AG09309 (cell line): ENCODE results near the gene TSPAN12.

ENCODE experiments used
- DNase-seq: peaks from one replicate; pipeline ENCODE4 v3.0.0-alpha.2; 2010; ENCODE audit warnings: low read depth
- H3K4me3 ChIP-seq: 2 replicates; pipeline ENCODE4 v1.5.1; 2011; ENCODE audit warnings: mild to moderate bottlenecking, low read depth, low read length, moderate library complexity; ENCODE audit not compliant: control insufficient read depth
- TF ChIP-seq, protein P1 (sequence below): IDR thresholded peaks from 2 replicates; pipeline ENCODE4 v1.5.1; 2011; ENCODE audit warnings: mild to moderate bottlenecking, low read depth, low read length, inconsistent platforms; ENCODE audit not compliant: insufficient read depth, control insufficient read depth; ENCODE audit errors: missing control alignments

The TSPAN12 gene

DNA sequence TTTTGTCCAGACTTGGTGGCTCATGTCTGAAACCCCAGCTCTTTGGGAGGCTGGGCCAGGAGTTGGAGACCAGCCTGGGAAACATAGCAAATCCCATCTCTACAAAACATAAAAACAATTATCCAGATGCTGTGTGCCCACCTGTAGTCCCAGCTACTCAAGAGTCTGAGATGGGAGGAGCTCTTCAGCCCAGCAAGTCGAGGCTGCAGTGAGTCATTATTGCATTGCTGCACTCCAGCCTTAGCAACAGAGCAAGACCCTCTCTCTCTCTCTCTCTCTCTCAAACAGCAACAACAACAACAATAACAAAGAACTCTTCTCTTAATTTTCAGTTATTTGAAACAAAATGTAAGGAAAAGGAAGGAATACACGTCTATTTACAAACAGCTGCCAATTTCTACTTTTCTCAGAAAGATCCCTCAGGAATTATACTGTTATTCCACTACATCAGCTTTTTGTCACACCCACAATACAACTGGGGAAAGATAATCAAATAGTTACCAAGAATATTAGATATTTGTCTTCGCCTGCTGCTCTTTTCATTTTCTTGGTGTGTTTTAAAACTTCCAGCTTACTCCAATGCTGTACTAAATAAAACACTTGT lies 5.1 kb upstream of the TSPAN12 start:
- H3K4me3 ChIP-seq = no peak overlapping the region

DNA sequence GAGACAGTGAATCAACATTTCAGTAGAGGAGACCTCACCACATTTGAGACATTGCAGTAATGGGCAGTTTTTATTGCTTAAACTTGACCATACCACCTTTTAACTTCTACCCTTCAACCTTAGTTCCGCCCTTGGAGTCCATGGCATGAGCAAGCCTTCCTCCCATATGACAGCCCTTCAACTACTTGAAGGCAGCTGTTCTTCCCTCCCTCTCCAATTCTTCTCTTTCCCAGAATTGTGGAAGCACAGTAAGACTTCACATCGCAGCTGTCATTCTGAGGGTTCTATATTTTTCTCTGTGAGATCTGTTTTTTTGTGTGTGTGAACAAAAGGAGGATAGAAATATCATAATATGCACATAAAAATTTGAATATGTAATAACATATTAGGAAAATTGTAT lies 2.2 kb upstream of the TSPAN12 start:
- TF ChIP-seq, protein P1, sequence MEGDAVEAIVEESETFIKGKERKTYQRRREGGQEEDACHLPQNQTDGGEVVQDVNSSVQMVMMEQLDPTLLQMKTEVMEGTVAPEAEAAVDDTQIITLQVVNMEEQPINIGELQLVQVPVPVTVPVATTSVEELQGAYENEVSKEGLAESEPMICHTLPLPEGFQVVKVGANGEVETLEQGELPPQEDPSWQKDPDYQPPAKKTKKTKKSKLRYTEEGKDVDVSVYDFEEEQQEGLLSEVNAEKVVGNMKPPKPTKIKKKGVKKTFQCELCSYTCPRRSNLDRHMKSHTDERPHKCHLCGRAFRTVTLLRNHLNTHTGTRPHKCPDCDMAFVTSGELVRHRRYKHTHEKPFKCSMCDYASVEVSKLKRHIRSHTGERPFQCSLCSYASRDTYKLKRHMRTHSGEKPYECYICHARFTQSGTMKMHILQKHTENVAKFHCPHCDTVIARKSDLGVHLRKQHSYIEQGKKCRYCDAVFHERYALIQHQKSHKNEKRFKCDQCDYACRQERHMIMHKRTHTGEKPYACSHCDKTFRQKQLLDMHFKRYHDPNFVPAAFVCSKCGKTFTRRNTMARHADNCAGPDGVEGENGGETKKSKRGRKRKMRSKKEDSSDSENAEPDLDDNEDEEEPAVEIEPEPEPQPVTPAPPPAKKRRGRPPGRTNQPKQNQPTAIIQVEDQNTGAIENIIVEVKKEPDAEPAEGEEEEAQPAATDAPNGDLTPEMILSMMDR = no peak
- DNase-seq = no peak
- H3K4me3 ChIP-seq = no peak overlapping the region

More for the DNA sequence above, 5.1 kb upstream of the TSPAN12 start:
- DNase-seq = no peak
- TF ChIP-seq, protein P1 = no peak

DNA sequence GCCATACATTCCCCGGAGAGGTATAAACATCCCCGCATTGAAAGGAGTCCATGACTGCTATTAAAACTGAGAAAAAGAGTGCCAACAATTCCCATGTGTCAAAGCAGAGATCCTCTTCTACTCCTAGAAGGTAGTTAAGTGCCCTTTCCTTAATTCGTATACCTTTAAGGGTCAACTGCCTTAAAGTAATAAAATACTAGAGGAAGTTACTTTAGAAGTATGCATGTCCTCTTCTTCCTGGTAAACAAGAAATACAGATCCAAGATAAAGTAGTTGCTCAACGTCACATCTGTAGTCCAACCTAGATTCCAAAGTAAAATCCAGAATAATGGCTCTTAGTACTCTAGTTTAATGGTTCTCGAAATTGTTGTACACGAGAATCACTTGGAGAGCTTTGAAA lies 1.5 kb upstream of the TSPAN12 start:
- TF ChIP-seq, protein P1 = no peak
- H3K4me3 ChIP-seq = no peak overlapping the region
- no peak for DNase-seq

DNA sequence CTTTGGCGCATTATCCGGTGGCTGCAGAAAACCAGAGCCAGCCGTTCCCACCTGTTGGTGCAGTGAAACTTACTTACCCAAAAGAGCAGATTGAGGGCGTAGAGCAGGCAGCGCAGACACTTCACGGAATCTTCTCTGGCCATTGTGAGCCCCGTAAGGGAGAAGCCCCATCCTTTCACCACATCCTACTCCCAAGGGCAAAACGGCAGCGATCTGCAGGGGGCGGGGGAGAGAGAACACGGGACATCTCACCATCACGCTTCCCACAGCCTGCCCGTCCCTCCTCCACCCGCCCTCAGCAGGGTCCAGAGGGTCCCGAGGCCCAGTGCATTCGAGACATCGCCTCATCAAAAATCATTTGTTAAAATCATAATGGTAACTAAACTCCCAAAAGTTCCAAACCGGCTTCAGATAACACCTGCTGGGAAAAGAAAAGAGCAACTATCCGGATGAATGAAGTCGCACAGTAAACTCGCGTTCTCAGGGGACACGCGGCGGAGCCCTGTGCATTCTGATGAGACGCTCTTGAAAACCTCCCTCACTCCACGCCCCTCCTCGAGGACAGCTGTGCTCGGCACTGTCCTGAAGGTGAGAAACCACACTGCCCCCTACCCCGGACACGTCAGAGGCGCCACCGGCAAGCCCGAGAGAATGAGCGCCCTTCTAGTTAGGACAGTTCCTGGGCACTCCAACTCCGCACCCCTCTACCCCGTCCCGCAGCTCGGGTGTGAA lies 1.2 kb downstream of the TSPAN12 start:
- TF ChIP-seq, protein P1 = no peak
- peak overlapping the region; percentile 58 for H3K4me3 ChIP-seq
- DNase-seq = no peak

DNA sequence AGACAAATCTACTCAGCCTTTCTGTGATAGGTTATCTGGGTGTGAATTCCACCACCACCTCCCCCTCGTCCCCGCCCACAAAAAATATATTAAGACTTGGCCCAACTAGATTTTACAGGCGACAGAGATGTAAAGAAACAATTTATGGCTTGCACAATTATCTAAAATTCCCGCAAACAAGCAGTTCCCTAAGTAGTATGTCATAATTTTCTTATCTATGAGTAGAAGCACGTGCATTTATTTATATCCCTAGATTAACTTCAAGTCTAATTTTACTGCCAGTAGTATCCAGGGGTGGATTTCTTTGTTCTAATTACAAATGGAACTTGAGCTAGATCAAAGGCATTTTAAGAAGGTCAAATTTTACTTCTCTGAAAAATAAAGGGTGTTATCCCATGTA lies 1.7 kb downstream of the TSPAN12 start:
- no peak for DNase-seq
- H3K4me3 ChIP-seq = no peak overlapping the region
- TF ChIP-seq, protein P1 = no peak

DNA sequence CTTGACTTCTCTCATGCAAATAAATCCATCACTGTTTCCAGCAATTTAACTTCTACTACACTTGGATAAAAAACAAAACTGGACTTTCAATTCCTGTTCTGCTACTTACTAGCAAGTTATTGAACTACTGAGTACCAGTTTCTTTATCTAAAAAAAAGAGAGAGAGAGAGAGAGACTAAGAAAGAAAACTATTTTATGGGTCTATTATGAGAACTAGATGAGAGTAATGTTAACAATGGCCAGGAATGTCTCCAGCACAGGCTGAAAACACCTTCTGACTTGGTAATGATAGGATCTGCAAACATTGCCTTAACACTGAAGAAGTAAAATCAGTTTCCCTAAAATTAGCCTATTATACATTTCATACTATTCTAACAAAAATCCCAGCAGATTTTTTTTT lies 5.2 kb downstream of the TSPAN12 start:
- no peak for DNase-seq
- no peak overlapping the region for H3K4me3 ChIP-seq
- TF ChIP-seq, protein P1 = no peak

DNA sequence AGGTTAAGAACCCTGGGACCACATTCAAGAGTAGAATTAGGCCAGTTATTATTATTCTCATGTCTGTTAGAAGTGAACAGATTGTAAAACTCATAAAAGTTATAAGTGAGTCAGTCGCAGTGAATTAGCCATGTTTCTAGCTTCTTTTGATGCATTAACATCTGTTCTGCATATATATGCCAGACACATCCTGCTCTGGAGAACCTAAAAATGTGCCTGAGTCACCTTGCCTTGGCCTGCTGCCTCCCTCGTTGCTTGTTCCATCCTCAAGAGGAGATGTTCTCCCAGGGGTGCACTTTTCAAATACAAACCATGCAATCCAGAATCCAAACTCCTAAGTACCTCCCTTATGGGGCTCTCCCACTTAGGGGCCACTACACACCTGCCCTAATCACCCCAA lies 14.8 kb downstream of the TSPAN12 start:
- H3K4me3 ChIP-seq = no peak overlapping the region
- no peak for DNase-seq
- TF ChIP-seq, protein P1 = no peak
